ENCODE results near the gene METTL21C. TPM values are rescaled to one million over a fixed set of nuclear protein-coding genes. Genes with fewer than 3 reads are reported as not detected.

Gene METTL21C
- total RNA-seq, 3 donors from 2014 or later (not counting 1 experiment from before 2014, with no cell fraction given): not detected

- Mint-ChIP-seq H3K9me3 (peaks cover 0 to under 1% of the 10 kb centered on the region in 2 donors), H3K27ac (no peak overlapping the region), H3K4me3 (no peak overlapping the region), H3K36me3 (peaks cover 2% of the 10 kb centered on the region), H3K27me3 (ENCODE audit: low read depth in 2 of 2) (peaks cover 6 to 18% of the 10 kb centered on the region in 2 donors), H3K4me1 (no peaks in the 10 kb centered on the region)
- Histone ChIP-seq H3K4me3 (ENCODE audit: low read length) (no peak overlapping the region), H3K36me3 (ENCODE audit: control insufficient read depth, insufficient read depth, low read length) (no peaks in the 10 kb centered on the region), H3K9me3 (ENCODE audit: control insufficient read depth, insufficient read depth, low read length) (peaks cover 3% of the 10 kb centered on the region), H3K4me1 (ENCODE audit: control insufficient read depth, insufficient read depth, low read length) (no peaks in the 10 kb centered on the region), H3K27me3 (ENCODE audit: control insufficient read depth, insufficient read depth, low read length) (peaks cover 2% of the 10 kb centered on the region), H3K27ac (ENCODE audit: low read length) (no peak overlapping the region)
- ATAC-seq: no peak
- TF ChIP-seq CTCF (IDR thresholded peaks at IDR 0.05): no peak
- intact Hi-C loops (cut with micrococcal nuclease): no loop called here
- no peak for DNase-seq
Observed at GRCh38 chr13:102703726-102704035, 8.8 kb upstream of the METTL21C start.

- H3K4me1 Mint-ChIP-seq: no peaks in the 10 kb centered on the region
- no peak for TF ChIP-seq CTCF (IDR thresholded peaks at IDR 0.05)
- H3K27me3 Mint-ChIP-seq (ENCODE audit: low read depth in 2 of 2): peaks cover 10 to 23% of the 10 kb centered on the region in 2 donors
- H3K9me3 ChIP-seq (ENCODE audit: control insufficient read depth, insufficient read depth, low read length): peaks cover 3% of the 10 kb centered on the region
- ATAC-seq: no peak
- H3K27ac Mint-ChIP-seq: no peak overlapping the region
- peaks cover 2% of the 10 kb centered on the region for H3K27me3 ChIP-seq (ENCODE audit: control insufficient read depth, insufficient read depth, low read length)
- intact Hi-C loops (cut with micrococcal nuclease): no loop called here
- WGBS (ENCODE audit: insufficient coverage): 72% methylated on average over 8 of the region's 8 CpGs
- H3K36me3 Mint-ChIP-seq: peaks cover 6% of the 10 kb centered on the region
- H3K36me3 ChIP-seq (ENCODE audit: control insufficient read depth, insufficient read depth, low read length): no peaks in the 10 kb centered on the region
- H3K9me3 Mint-ChIP-seq: peaks cover 2 to 3% of the 10 kb centered on the region in 2 donors
- H3K4me1 ChIP-seq (ENCODE audit: control insufficient read depth, insufficient read depth, low read length): no peaks in the 10 kb centered on the region
- no peak overlapping the region for H3K27ac ChIP-seq (ENCODE audit: low read length)
- no peak overlapping the region for H3K4me3 Mint-ChIP-seq
- no peak for DNase-seq
- no peak overlapping the region for H3K4me3 ChIP-seq (ENCODE audit: low read length)
Observed at GRCh38 chr13:102702965-102703725, 8.3 kb upstream of the METTL21C start.

GRCh38 chr13:102701331-102701730 is 6.5 kb upstream of the METTL21C start:
- H3K9me3 ChIP-seq (ENCODE audit: control insufficient read depth, insufficient read depth, low read length): peaks cover 3% of the 10 kb centered on the region
- no peaks in the 10 kb centered on the region for H3K36me3 ChIP-seq (ENCODE audit: control insufficient read depth, insufficient read depth, low read length)
- ATAC-seq (no peak), DNase-seq (no peak)
- Mint-ChIP-seq H3K27ac (no peak overlapping the region), H3K36me3 (peaks cover 6% of the 10 kb centered on the region), H3K4me1 (no peaks in the 10 kb centered on the region), H3K9me3 (peaks cover 2 to 3% of the 10 kb centered on the region in 2 donors), H3K4me3 (no peak overlapping the region), H3K27me3 (ENCODE audit: low read depth in 2 of 2) (peaks cover 6 to 24% of the 10 kb centered on the region in 2 donors)
- TF ChIP-seq CTCF (IDR thresholded peaks at IDR 0.05): no peak
- no peaks in the 10 kb centered on the region for H3K27me3 ChIP-seq (ENCODE audit: control insufficient read depth, insufficient read depth, low read length)
- no peak overlapping the region for H3K27ac ChIP-seq (ENCODE audit: low read length)
- no peaks in the 10 kb centered on the region for H3K4me1 ChIP-seq (ENCODE audit: control insufficient read depth, insufficient read depth, low read length)
- H3K4me3 ChIP-seq (ENCODE audit: low read length): no peak overlapping the region
- WGBS (ENCODE audit: insufficient coverage): 97% methylated on average over 4 of the region's 5 CpGs
- intact Hi-C loops (cut with micrococcal nuclease): no loop called here

All from natural killer cell (primary cell).